NB4 (cell line): Measurements from ENCODE around the gene KCNIP4.

ENCODE experiments used
- DNase-seq: peaks from one replicate; pipeline ENCODE4 v3.0.0; 2010; ENCODE audit warnings: low read depth
- H3K4me3 ChIP-seq: one replicate; pipeline ENCODE4 v1.5.1; 2011; ENCODE audit warnings: mild to moderate bottlenecking, low read depth, low read length, moderate library complexity
- CTCF ChIP-seq: IDR thresholded peaks from one replicate; pipeline ENCODE4 v1.5.1; 2012; ENCODE audit warnings: low read depth, low read length
- MYC ChIP-seq: IDR thresholded peaks from 2 replicates; pipeline ENCODE4 v1.6.1; 2011; ENCODE audit warnings: low read depth, low read length
- POLR2A ChIP-seq: IDR thresholded peaks from 2 replicates; pipeline ENCODE4 v1.6.1; 2011; ENCODE audit warnings: mild to moderate bottlenecking; ENCODE audit not compliant: insufficient read length; ENCODE audit errors: extremely low read depth
- TF ChIP-seq, protein P1 (sequence below): IDR thresholded peaks from 2 replicates; pipeline ENCODE4 v1.6.1; 2011; ENCODE audit warnings: low read depth, low read length

The KCNIP4 gene

DNA sequence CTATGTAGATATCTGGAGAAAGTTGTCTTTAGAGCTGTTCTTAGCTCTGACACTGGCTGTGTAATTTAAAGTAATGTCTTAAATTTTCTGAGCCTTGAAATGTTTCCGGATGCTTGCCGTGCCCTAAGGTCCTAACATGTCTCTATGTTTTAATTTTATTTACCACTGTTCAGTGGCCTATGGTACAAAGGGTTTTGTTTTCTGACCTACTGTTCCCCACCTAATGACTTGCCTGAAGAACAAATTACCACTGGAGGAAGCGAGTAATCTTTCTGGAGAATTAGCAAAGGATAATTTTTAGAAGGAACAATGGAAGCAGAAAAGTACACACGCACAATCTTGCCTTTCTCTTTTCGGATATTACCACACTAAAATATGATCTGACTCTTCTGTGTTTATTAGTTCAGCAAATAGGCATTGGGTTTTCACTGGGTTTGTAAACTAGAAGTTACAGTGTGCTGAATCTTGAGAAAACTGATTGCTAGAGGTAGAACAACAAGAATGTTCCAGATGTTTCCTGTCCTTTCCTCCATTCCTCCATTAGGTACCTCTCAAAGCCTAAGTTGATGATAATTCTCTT lies 812.4 kb downstream of the KCNIP4 start:
- H3K4me3 ChIP-seq = no peak overlapping the region
- DNase-seq = no peak
- TF ChIP-seq CTCF (no peak), POLR2A (no peak), MYC (no peak)
- TF ChIP-seq, protein P1, sequence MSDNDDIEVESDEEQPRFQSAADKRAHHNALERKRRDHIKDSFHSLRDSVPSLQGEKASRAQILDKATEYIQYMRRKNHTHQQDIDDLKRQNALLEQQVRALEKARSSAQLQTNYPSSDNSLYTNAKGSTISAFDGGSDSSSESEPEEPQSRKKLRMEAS = no peak

DNA sequence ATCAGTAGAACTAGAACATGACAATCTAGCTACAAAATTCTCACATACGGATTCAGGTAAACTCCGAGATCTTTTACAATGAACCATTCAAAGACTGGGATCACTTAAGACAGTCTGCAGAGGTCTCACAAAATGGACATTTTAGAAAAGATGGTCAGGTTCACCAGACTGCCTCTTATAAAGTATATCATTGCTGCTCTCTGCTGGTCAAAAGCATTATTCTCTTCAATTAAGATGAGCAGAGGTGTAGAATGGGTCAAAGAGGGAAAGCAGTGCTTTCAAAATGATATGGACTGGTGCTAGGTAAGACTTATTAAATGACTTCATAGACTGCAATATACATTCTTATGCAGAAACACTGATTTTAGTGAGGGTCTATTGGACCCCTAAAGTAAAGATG lies 813.6 kb downstream of the KCNIP4 start:
- TF ChIP-seq, protein P1 = no peak
- TF ChIP-seq CTCF (no peak), MYC (no peak), POLR2A (no peak)
- DNase-seq = peak; percentile 33
- H3K4me3 ChIP-seq = no peak overlapping the region

DNA sequence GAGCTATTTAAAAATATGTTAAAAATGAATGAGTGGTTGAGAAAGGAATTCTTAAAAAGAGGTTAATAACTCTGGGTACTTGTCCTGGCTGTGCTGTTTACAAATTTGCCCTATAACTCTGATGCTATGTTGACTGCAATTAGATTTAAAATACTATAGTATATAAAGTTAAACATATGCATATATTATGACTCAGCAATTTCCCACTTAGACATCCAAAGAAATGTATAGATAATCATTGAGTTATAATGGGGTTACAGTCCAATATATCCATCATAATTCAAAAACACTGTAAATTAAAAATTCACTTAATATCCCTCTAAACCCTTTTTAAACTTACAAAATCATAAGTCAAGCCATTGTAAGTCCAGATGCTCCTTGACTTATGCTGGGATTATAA lies 818.0 kb downstream of the KCNIP4 start:
- no peak for DNase-seq
- TF ChIP-seq, protein P1 = no peak
- TF ChIP-seq CTCF (no peak), MYC (no peak), POLR2A (no peak)
- H3K4me3 ChIP-seq = no peak overlapping the region

DNA sequence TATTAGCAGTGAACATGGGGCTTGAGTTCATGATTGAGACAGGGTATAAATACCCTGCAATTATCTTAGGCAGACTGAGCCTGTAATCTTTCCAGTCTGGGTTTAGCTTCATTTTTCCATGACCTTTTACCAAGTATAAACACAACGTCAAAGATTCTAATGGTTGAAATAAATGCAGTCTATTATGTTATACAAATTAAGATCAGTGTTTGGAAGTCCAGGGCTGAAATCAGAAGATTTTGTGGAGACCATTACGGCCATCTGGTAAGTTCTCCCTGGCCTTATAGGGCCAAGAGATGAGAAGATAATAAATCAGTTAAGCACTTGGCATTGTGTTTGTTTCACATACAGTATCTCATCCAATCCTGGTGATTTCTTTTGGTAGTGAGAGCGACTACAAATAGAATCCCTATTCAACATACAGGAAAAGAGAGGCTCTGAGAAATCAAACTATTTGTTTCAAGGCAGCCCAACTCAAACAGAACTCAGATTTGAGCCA lies 822.5 kb downstream of the KCNIP4 start:
- TF ChIP-seq, protein P1 = no peak
- TF ChIP-seq CTCF (no peak), POLR2A (no peak), MYC (no peak)
- no peak for DNase-seq
- H3K4me3 ChIP-seq = no peak overlapping the region

DNA sequence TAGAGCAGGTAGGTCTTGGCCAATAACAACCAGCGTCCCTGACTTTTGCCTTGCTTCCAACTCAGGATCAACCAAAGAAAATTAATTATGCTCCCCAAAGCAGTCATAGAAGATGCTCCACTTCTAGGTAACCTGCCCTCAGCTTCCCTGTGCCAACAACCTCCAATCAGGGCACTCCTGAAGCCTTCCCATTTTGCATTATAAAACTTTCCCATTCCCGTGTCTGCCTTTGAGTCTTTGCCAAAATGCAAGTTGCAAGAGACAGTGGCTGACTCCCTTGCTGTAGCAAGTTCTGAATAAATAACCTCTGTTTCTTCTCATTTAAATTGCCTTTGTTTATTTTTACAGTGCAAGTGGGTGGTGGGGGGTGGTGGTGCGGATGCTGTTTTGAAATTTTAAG lies 830.3 kb downstream of the KCNIP4 start:
- TF ChIP-seq MYC (no peak), POLR2A (no peak), CTCF (no peak)
- TF ChIP-seq, protein P1 = no peak
- no peak for DNase-seq

More for the DNA sequence above, 830.3 kb downstream of the KCNIP4 start:
- H3K4me3 ChIP-seq = no peak overlapping the region
